GM12801 (cell line): ENCODE data around the gene HSD3B2.
A peak's percentile ranks its signal among the peaks of the same experiment; 100 is the strongest.

Experiments
- CTCF ChIP-seq: IDR thresholded peaks from one replicate; pipeline ENCODE4 v1.5.1; 2011; ENCODE audit warnings: control low read depth; ENCODE audit not compliant: insufficient read length; ENCODE audit errors: extremely low read depth

Gene HSD3B2

GRCh38 chr1:119414950-119415349 is at the start of gene HSD3B2:
Gene HSD3B2, plus strand, starts transcription at chr1:119415150. Its CDS starts 270 bp downstream, at chr1:119415420.
- no peak for TF ChIP-seq CTCF

GRCh38 chr1:119366424-119366823 is 48.5 kb upstream of the HSD3B2 start:
- no peak for TF ChIP-seq CTCF

GRCh38 chr1:119367432-119368124 is 47.4 kb upstream of the HSD3B2 start:
- peak; percentile 82 for TF ChIP-seq CTCF

- no peak for TF ChIP-seq CTCF
Measured at GRCh38 chr1:119368554-119368953, 46.4 kb upstream of the HSD3B2 start, which contains the start of gene HAO2. Gene HAO2, plus strand, starts transcription at chr1:119368785. Its CDS starts 12,301 bp downstream, at chr1:119381086.

- TF ChIP-seq CTCF = no peak
Measured at GRCh38 chr1:119370748-119371147, 44.2 kb upstream of the HSD3B2 start.

- TF ChIP-seq CTCF = no peak
Measured at GRCh38 chr1:119371815-119372214, 43.1 kb upstream of the HSD3B2 start.

- no peak for TF ChIP-seq CTCF
Measured at GRCh38 chr1:119372503-119373086, 42.4 kb upstream of the HSD3B2 start.
